GM18951 (cell line): Measurements from ENCODE around the gene FRMD8.

ENCODE experiments used
- POLR2A ChIP-seq: IDR thresholded peaks from 4 replicates; pipeline ENCODE4 v1.6.1; 2011; ENCODE audit warnings: mild to moderate bottlenecking; ENCODE audit not compliant: insufficient read length, insufficient read depth; ENCODE audit errors: extremely low read depth
- in situ Hi-C: fragments of 300-500 bp; cut with MboI; formaldehyde crosslinking; loops from one replicate; pipeline ENCODE4 v1.12.0; 2022; ENCODE audit warnings: low sequenced_read_pairs, mixed read lengths, inconsistent platforms; ENCODE audit not compliant: unreplicated experiment

FRMD8 gene

DNA sequence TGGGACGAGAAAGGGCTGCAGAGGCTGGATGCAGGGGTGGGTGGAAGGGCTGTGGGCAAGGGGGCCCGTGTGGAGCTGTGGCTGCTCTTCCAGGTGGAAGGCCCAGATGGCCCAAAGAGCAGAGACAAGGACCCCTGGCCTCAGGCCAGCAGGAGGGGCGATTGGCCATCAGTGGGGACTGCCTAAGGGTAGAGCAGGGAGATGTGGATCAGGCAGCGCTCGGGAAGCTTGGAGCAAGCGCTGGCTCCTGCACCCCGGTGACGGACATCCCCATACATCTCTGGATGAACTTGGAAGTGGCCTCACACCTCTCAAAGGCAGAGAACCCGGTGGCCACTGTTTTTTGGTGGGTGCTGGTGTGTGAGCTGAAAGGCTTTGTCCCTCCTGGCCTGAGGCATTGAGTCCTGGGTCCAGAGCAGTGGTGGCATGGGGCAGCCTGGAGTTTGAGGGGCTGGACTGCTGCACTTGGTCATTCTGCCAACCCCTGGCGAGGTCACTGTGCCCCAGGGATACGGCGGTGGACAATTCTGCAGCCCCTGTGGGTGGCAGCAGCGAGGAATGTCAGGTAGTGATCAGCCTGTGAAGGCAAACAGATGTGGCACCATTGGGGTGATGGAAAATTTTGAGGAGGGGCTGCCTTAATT is 5.9 kb downstream of the FRMD8 start:
- in situ Hi-C loops, result no loop called here
- TF ChIP-seq POLR2A, result no peak

DNA sequence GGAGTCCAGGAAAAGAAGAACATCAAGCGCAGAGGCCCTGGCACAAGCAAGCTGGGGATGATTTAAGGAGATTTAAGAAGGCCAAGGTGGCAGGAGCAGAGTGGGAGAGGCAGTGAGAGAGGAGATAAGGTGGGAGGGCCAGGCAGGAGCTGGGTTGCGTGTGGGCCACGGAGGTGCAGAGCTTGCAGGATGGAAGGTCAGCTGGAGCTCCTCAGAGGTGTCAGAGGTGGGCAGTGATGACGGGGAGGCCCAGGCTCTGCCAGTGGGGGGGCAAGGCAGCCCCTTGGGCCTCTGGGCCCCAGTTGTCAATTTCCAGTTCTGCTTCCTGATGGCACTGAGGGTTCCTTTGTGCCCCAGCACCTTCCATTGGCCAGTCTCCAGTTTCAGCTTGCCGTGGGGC is 6.5 kb downstream of the FRMD8 start:
- in situ Hi-C loops, result no loop called here
- no peak for TF ChIP-seq POLR2A

GRCh38 chr11:65393513-65394079 is 7.2 kb downstream of the FRMD8 start:
- TF ChIP-seq POLR2A, result no peak
- in situ Hi-C loops, result no loop called here

- in situ Hi-C loops, result no loop called here
- no peak for TF ChIP-seq POLR2A
These were observed 7.7 kb downstream of the FRMD8 start for GRCh38 chr11:65394125-65394536.

GRCh38 chr11:65395961-65396530 is 9.6 kb downstream of the FRMD8 start:
- in situ Hi-C loops, result no loop called here
- peak; percentile 11 for TF ChIP-seq POLR2A

GRCh38 chr11:65396769-65397745 is 10.6 kb downstream of the FRMD8 start:
- no peak for TF ChIP-seq POLR2A
- in situ Hi-C loops, result no loop called here

GRCh38 chr11:65398362-65398910 is 12.0 kb downstream of the FRMD8 start:
- no peak for TF ChIP-seq POLR2A
- in situ Hi-C loops, result no loop called here

DNA sequence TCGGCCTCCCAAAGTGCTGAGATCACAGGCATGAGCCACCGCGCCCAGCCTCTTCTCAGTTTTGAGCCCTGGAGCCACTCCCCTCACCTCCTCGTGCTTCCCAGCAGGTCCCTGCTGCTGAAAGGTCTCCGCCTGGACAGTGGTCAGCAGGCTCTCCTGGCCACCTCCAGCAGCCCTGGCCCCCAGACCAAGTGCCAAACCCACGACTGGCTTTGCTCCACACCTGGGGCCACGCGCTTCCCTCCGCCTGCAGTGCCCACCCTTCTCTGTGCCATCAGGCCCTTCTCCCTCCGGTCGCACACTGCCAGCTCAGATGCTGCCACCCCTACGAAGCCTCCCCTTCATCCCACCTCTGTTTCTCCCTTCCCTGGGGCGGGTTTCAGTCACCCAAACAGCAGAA is 12.8 kb downstream of the FRMD8 start:
- in situ Hi-C loops, result no loop called here
- no peak for TF ChIP-seq POLR2A

DNA sequence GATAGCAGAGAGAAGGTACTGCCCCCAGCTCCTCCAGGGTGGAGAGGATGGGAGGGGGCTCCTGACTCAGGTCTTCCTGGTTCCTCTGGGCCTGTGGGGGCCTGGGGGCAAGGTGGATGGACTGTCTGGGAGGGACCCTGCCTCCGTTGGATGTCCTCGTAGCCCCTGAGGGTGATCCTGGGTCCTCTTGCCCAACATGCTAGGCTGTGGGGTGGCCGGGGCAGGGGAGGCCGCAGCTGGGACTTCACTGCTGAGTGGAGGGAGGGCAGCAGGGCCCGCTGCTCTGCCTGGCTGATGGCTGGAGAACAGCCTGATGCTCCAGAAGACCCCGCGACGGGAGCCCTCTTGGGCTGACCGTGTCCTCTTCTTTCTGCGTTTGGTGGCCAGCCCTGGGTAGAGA is 13.4 kb downstream of the FRMD8 start:
- TF ChIP-seq POLR2A, result no peak
- in situ Hi-C loops, result no loop called here

GRCh38 chr11:65400307-65401072 is 14.1 kb downstream of the FRMD8 start:
- in situ Hi-C loops, result no loop called here

DNA sequence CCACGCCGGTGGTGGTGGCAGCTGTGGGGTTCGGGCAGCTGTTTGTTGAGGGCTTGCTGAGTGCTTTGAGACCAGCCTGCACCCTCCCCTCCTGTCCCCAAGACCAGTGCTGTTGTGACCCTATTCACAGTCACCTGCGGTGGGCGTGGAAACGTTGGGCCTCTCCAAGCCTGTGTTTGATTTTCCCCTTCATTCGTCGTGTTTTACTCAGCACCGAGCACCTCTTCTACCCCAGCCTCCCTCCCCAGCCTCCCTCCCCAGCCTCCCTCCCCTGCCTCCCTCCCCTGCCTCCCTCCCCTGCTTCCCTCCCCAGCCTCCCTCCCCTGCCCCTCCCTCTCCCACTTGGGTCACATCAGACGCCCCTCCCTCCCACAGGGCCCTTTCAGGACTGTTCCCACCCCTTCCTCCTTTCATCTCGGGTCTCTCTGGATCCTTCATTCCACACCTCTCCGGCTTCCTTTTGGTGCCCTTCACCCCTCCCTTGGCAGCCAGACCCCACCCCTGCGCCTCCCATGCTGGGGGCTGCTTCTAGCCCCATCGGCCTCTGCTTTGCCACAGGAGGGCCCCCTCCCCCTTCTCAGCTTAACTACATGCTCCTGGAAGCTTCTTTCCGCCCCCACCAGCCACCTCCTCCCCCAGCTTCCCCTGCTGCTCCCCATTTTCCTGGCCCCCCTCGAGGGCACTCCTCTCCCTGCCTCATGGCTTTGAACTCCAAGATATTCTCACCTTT is 14.8 kb downstream of the FRMD8 start:
- in situ Hi-C loops, result no loop called here
- no peak for TF ChIP-seq POLR2A

More at GRCh38 chr11:65400307-65401072, 14.1 kb downstream of the FRMD8 start:
- no peak for TF ChIP-seq POLR2A

- TF ChIP-seq POLR2A, result no peak
- in situ Hi-C loops, result no loop called here
These were observed 15.4 kb downstream of the FRMD8 start for GRCh38 chr11:65401803-65402248.
